Skeletal muscle satellite cell (primary cell): ENCODE data around the gene FOXN3.

Experiments
- H3K27me3 ChIP-seq: 2 replicates; pipeline ENCODE4 v1.7.0; 2013; ENCODE audit warnings: low read length; ENCODE audit not compliant: control insufficient read depth, insufficient read depth
- H3K36me3 ChIP-seq: 2 replicates; pipeline ENCODE4 v1.7.0; 2013; ENCODE audit warnings: mild to moderate bottlenecking, control low read depth, low read length; ENCODE audit not compliant: insufficient read depth
- H3K4me1 ChIP-seq: 2 replicates; pipeline ENCODE4 v1.7.0; 2013; ENCODE audit warnings: low read length; ENCODE audit not compliant: control insufficient read depth, insufficient read depth
- H3K4me2 ChIP-seq: 2 replicates; pipeline ENCODE4 v1.7.0; 2013; ENCODE audit warnings: mild to moderate bottlenecking, low read length
- H3K4me3 ChIP-seq: 2 replicates; pipeline ENCODE4 v1.7.0; 2013; ENCODE audit warnings: low read length
- H3K9ac ChIP-seq: 2 replicates; pipeline ENCODE4 v1.7.0; 2013; ENCODE audit warnings: mild to moderate bottlenecking, low read depth, low read length, moderate library complexity
- H3K9me3 ChIP-seq: replicated peaks from 2 replicates; pipeline ENCODE4 v1.7.0; 2013; ENCODE audit warnings: mild to moderate bottlenecking, control low read depth, low read length

Gene FOXN3

DNA sequence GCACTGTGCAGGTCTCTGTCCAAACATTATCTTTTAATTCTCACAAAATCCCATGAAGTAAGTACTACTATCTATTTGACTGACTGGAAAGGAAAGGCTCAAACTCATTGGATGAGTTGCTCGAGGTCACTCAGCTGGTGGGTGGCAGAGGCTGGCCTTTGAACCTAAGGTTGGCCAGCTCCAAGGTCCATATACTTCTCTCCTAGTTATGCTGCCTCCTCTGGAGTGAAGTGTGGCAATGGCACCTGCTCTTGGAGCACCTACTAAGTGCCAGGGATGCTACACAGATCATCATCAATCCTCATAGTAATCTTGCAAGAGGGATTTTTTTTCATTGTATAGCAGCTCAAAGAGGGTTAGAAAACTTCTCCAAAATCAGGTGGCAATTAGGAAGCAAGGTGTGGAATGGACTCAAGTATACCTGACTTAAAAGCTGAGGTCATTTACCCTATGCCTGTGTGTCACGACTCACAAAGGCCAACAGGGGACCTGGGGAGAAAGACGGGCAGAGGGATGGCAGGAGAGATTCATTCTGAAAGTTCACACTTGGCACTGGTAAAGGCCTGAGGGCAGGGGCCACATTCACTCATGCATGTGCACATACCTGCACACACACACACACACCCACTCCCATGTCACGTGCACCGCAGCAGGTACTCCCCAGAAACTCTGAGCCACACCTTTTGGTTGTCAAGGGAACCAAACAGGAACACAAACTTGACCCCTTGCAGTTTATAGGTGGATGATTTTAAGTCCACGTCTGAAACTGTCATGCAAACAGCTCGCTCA, 146.4 kb downstream of the FOXN3 start:
- Histone ChIP-seq H3K9me3 (no peaks in the 10 kb centered on the region), H3K4me2 (no peak overlapping the region), H3K36me3 (no peaks in the 10 kb centered on the region), H3K9ac (no peak overlapping the region), H3K4me3 (no peak overlapping the region), H3K4me1 (no peaks in the 10 kb centered on the region), H3K27me3 (no peaks in the 10 kb centered on the region)

DNA sequence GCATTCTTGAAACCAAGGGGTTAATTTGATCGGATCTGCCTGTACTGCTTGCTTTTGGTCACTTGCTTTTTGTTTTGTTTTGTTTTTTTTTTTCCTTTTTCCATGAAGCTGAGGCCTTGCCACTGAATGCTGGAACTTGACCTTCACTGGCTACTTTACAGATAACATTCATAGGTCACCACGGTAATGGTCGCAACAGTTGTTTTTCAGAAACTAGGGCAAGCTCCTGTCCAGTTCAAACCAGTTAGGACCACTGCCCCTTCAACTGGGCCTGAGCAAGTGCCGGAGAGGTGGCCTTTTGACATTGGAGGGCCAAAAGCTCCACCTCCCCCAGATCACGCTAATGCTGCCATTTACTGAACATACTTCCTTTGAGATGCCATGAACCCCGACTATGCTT, 147.6 kb downstream of the FOXN3 start:
- no peak overlapping the region for H3K4me3 ChIP-seq
- no peak overlapping the region for H3K4me2 ChIP-seq
- no peaks in the 10 kb centered on the region for H3K4me1 ChIP-seq
- no peak overlapping the region for H3K9ac ChIP-seq
- no peaks in the 10 kb centered on the region for H3K36me3 ChIP-seq
- no peaks in the 10 kb centered on the region for H3K9me3 ChIP-seq
- no peaks in the 10 kb centered on the region for H3K27me3 ChIP-seq

DNA sequence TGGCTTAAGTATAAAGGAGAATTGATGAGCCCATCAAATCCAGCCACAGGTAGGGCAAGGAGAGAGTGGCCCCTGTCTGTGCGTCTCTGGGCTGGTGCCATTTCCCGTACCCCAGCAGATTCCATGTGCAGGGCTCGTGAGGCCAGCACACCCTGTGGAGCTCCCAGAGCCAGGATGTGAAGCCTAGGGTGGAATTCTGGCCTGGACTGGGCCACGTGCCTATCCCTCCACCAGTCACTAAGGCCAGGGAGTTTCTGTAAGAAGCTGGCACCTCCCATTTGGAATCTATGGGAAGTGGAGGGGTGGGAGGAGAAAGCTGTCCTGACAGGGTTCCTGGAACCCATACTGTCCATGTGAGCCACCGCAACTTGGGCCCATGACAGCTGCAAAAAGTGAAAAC, 148.5 kb downstream of the FOXN3 start:
- H3K4me3 ChIP-seq = no peak overlapping the region
- no peaks in the 10 kb centered on the region for H3K36me3 ChIP-seq
- H3K9ac ChIP-seq = no peak overlapping the region
- H3K27me3 ChIP-seq = no peaks in the 10 kb centered on the region
- H3K4me2 ChIP-seq = no peak overlapping the region
- no peaks in the 10 kb centered on the region for H3K9me3 ChIP-seq
- H3K4me1 ChIP-seq = no peaks in the 10 kb centered on the region

- H3K9ac ChIP-seq = no peak overlapping the region
- no peak overlapping the region for H3K4me2 ChIP-seq
- no peaks in the 10 kb centered on the region for H3K4me1 ChIP-seq
- no peak overlapping the region for H3K4me3 ChIP-seq
- no peaks in the 10 kb centered on the region for H3K27me3 ChIP-seq
- no peaks in the 10 kb centered on the region for H3K9me3 ChIP-seq
- H3K36me3 ChIP-seq = no peaks in the 10 kb centered on the region
Measured at GRCh38 chr14:89267656-89268055, 149.4 kb downstream of the FOXN3 start.

DNA sequence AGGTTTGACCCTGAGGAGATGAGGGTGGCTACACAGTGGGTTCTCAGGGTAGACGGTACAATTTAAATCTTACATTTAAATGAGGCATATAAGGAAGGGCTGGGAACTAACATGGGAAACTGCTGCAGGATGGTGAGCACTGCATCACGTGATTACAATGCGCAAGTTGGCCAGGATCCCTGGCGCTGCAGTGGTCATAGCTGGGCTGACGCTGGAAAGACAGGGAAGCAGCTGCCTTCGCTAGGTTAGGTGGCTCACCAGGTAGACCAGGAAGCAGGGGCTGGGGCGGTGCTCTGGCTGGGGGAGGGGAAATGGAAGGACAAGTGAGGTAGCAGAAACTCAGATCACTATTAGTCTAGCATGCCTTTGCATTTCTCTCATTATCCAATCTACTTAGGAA, 149.9 kb downstream of the FOXN3 start:
- H3K27me3 ChIP-seq = no peaks in the 10 kb centered on the region
- H3K9ac ChIP-seq = no peak overlapping the region
- H3K4me2 ChIP-seq = no peak overlapping the region
- no peaks in the 10 kb centered on the region for H3K4me1 ChIP-seq
- H3K9me3 ChIP-seq = no peaks in the 10 kb centered on the region
- H3K36me3 ChIP-seq = no peaks in the 10 kb centered on the region
- no peak overlapping the region for H3K4me3 ChIP-seq

DNA sequence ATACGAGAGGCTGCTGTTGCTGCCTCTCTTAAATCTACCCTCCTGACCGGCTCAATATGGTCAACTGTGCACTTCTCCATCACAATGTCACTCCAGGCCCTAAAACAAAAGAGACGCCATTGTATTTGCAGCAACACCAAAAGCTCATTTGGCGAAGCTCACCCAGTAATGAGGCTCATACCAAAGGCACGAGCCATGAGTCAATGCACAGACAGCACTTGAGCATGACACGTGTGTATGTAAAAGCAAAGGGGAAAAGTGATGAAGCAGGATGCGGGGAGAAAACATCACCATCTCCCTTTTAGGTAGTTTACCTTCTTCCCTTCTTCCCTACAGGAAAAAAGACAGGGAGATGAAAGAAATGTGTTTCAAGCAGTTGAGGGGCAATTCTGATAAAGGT, 150.3 kb downstream of the FOXN3 start:
- no peaks in the 10 kb centered on the region for H3K4me1 ChIP-seq

DNA sequence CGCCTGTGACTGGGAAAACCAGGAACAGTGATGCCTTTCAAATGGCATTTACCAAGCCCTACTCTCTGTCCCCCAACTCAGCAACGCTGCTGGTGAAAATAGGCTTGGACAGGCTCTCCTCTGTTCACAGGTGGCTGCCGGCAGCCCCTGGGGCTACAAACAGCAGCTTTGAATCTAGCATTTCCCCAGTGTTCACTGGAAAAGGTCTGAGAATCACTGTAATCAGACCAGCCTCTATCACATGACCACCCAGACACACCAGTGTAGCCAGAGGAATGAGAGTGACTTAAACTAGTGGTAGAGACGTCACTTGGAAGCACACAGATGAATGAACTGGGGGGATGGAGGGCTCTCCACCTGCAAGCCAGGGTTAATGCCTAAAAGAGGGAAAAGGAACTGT, 151.8 kb downstream of the FOXN3 start:
- H3K4me3 ChIP-seq = no peak overlapping the region

More for the DNA sequence above, 150.3 kb downstream of the FOXN3 start:
- no peak overlapping the region for H3K9ac ChIP-seq
- no peaks in the 10 kb centered on the region for H3K36me3 ChIP-seq
- H3K27me3 ChIP-seq = no peaks in the 10 kb centered on the region
- no peak overlapping the region for H3K4me2 ChIP-seq
- no peak overlapping the region for H3K4me3 ChIP-seq
- H3K9me3 ChIP-seq = no peaks in the 10 kb centered on the region

DNA sequence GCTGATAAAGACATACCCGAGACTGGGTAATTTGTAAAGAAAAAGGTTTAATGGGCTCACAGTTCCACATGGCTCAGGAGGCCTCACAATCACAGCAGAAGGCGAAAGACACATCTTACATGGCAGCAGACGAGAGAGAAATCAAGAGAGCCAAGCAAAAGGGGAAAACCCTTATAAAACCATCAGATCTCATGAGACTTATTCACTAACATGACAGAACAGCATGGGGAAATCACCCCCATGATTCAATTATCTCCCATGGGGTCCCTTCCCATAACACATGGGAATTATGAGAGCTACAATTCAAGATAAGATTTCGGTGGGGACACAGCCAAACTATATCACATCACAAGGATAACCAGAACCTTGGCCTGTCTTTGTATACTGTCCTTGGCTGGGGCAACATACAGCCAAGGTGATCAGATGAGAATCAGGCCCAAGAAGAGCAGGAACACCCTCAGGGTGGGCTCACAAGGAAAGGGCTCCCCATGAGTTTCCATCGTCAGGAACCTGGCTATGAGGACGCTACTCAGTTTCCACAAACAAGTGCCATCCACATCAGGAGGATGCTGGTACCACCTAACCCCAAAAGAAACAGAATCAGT, 152.7 kb downstream of the FOXN3 start:
- Histone ChIP-seq H3K36me3 (no peaks in the 10 kb centered on the region), H3K4me3 (no peak overlapping the region), H3K4me1 (no peaks in the 10 kb centered on the region), H3K9ac (no peak overlapping the region), H3K9me3 (no peaks in the 10 kb centered on the region), H3K4me2 (no peak overlapping the region), H3K27me3 (no peaks in the 10 kb centered on the region)

More for the DNA sequence above, 151.8 kb downstream of the FOXN3 start:
- Histone ChIP-seq H3K36me3 (no peaks in the 10 kb centered on the region), H3K4me1 (no peaks in the 10 kb centered on the region), H3K9ac (no peak overlapping the region), H3K27me3 (no peaks in the 10 kb centered on the region), H3K9me3 (no peaks in the 10 kb centered on the region), H3K4me2 (no peak overlapping the region)

DNA sequence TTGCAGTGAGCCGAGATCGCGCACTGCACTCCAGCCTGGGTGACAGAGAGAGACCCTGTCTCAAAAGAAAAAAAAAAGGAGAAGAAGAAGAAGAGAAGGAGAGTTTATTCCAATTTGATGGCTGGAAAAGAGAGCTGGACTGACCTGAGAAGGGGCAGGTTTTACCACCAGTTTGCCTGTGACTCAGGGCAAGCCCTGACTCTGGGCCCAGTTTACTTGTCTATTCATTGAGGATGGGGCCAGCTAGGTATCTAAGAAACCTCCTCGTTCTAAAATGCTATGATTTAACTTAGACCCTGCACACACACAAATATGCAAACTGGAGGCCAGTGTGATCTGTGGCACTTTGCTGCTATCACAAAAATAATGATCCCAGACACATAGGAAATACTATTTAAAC, 155.0 kb downstream of the FOXN3 start:
- Histone ChIP-seq H3K9me3 (no peaks in the 10 kb centered on the region), H3K4me3 (no peak overlapping the region), H3K4me1 (no peaks in the 10 kb centered on the region), H3K36me3 (peaks cover 3% of the 10 kb centered on the region), H3K27me3 (no peaks in the 10 kb centered on the region), H3K4me2 (no peak overlapping the region), H3K9ac (no peak overlapping the region)

GRCh38 chr14:89260898-89261297, 156.1 kb downstream of the FOXN3 start:
- no peak overlapping the region for H3K4me3 ChIP-seq
- no peaks in the 10 kb centered on the region for H3K27me3 ChIP-seq
- H3K9me3 ChIP-seq = no peaks in the 10 kb centered on the region
- peaks cover 6% of the 10 kb centered on the region for H3K36me3 ChIP-seq
- H3K4me2 ChIP-seq = no peak overlapping the region
- H3K4me1 ChIP-seq = no peaks in the 10 kb centered on the region
- H3K9ac ChIP-seq = no peak overlapping the region

- Histone ChIP-seq H3K9ac (no peak overlapping the region), H3K27me3 (no peaks in the 10 kb centered on the region), H3K4me2 (no peak overlapping the region)
Measured at GRCh38 chr14:89259951-89260609, 157.0 kb downstream of the FOXN3 start.

More at GRCh38 chr14:89259951-89260609, 157.0 kb downstream of the FOXN3 start:
- Histone ChIP-seq H3K9me3 (no peaks in the 10 kb centered on the region), H3K4me1 (no peaks in the 10 kb centered on the region), H3K36me3 (peaks cover 6% of the 10 kb centered on the region), H3K4me3 (no peak overlapping the region)
